Activated CD8-positive, alpha-beta T cell treated with anti-CD3 and anti-CD28 coated beads for 36 hours (primary cell): Measurements from ENCODE around the gene SAMD10. TPM values are rescaled to one million over a fixed set of nuclear protein-coding genes. Genes with fewer than 3 reads are reported as not detected.
"Not testable (repeated sequence)": the region's sequence is repeated elsewhere in the genome, so short reads cannot be mapped to it uniquely, and the experiment has no call there.

Experiments
- ATAC-seq: fragments of 200-7000 bp; cut with Tn5 transposase; one replicate; pipeline ENCODE4 v1.10.0; 2021; ENCODE audit warnings: mild to moderate bottlenecking, moderate library complexity
- CTCF ChIA-PET: fragments of 350-600 bp; sonication (Branson Sonifier 250); formaldehyde crosslinking; loops from one replicate; lab custom pipeline; 2021; ENCODE audit warnings: antibody characterized with exemption; lab: Charles Lee
- POLR2A ChIA-PET: fragments of 350-600 bp; sonication (Branson Sonifier 250); formaldehyde crosslinking; loops from one replicate; lab custom pipeline; 2021; ENCODE audit warnings: antibody characterized with exemption; lab: Charles Lee
- DNase-seq: peaks from one replicate; pipeline ENCODE4 v3.0.0-alpha.2; 2020
- H3K27ac Mint-ChIP-seq: one replicate; pipeline ENCODE4 v1.8.0; 2021; ENCODE audit warnings: mild to moderate bottlenecking, mixed read lengths
- H3K27me3 Mint-ChIP-seq: one replicate; pipeline ENCODE4 v1.8.0; 2021; ENCODE audit warnings: mixed read lengths
- H3K36me3 Mint-ChIP-seq: one replicate; pipeline ENCODE4 v1.8.0; 2021; ENCODE audit warnings: low read depth, mixed read lengths
- H3K4me1 Mint-ChIP-seq: one replicate; pipeline ENCODE4 v1.8.0; 2021; ENCODE audit warnings: low read depth, mixed read lengths
- H3K4me3 Mint-ChIP-seq: one replicate; pipeline ENCODE4 v1.8.0; 2021; ENCODE audit warnings: mild to moderate bottlenecking, moderate library complexity, mixed read lengths
- H3K9me3 Mint-ChIP-seq: one replicate; pipeline ENCODE4 v1.8.0; 2021; ENCODE audit warnings: mixed read lengths
- CTCF ChIP-seq: fragments of 200-600 bp; IDR thresholded peaks from one replicate; pipeline ENCODE4 v1.8.0; 2022; ENCODE audit warnings: antibody characterized with exemption, mild to moderate bottlenecking
- intact Hi-C: fragments of 100-400 bp; cut with micrococcal nuclease; formaldehyde crosslinking; loops from one replicate; pipeline ENCODE4 v1.10.0; 2022
- total RNA-seq, 2 experiments: library from RNA; stranded (reverse); gene quantifications; one replicate each; pipeline ENCODE4 v1.2.3, GENCODE V29; 2021

SAMD10 gene
- total RNA-seq, 2 experiments from 2014 or later, result 17.4 to 17.5 TPM

GRCh38 chr20:63933646-63934045 is 45.8 kb downstream of the SAMD10 start:
- H3K9me3 Mint-ChIP-seq, result no peaks in the 10 kb centered on the region
- ATAC-seq (no peak), DNase-seq (no peak)
- peaks cover 38% of the 10 kb centered on the region for H3K36me3 Mint-ChIP-seq
- H3K27me3 Mint-ChIP-seq, result no peaks in the 10 kb centered on the region
- TF ChIP-seq CTCF, result no peak
- POLR2A ChIA-PET, result interaction anchor here (0.9 kb wide), 1 partner anchor 9 kb away, joined by 4 read pairs; no protein-coding TSS in a partner anchor
- CTCF ChIA-PET, result interaction anchor here (1.0 to 1.4 kb wide), 2 partner anchors 24 to 35 kb away, joined by 4 to 5 read pairs; no protein-coding TSS in a partner anchor
- no peak overlapping the region for H3K4me3 Mint-ChIP-seq
- H3K4me1 Mint-ChIP-seq, result no peaks in the 10 kb centered on the region
- intact Hi-C loops, result no loop called here
- H3K27ac Mint-ChIP-seq, result no peak overlapping the region

GRCh38 chr20:63932606-63933160 is 46.8 kb downstream of the SAMD10 start:
- CTCF ChIA-PET, result interaction anchor here (1.4 kb wide), 1 partner anchor 36 kb away, joined by 4 read pairs; no protein-coding TSS in a partner anchor
- no peak for ATAC-seq
- Mint-ChIP-seq H3K4me3 (no peak overlapping the region), H3K36me3 (peaks cover 45% of the 10 kb centered on the region), H3K9me3 (no peaks in the 10 kb centered on the region), H3K4me1 (no peaks in the 10 kb centered on the region), H3K27ac (no peak overlapping the region), H3K27me3 (no peaks in the 10 kb centered on the region)
- intact Hi-C loops, result no loop called here
- no peak for TF ChIP-seq CTCF
- POLR2A ChIA-PET, result interaction anchor here (0.9 to 1.0 kb wide), 2 partner anchors 10 kb away, joined by 3 to 4 read pairs; no protein-coding TSS in a partner anchor
- DNase-seq, result no peak

GRCh38 chr20:63931735-63932134 is 47.7 kb downstream of the SAMD10 start:
- ATAC-seq (no peak), DNase-seq (no peak)
- Mint-ChIP-seq H3K4me3 (no peak overlapping the region), H3K36me3 (peaks cover 45% of the 10 kb centered on the region), H3K27ac (no peak overlapping the region), H3K9me3 (no peaks in the 10 kb centered on the region), H3K4me1 (no peaks in the 10 kb centered on the region), H3K27me3 (no peaks in the 10 kb centered on the region)
- TF ChIP-seq CTCF, result no peak
- intact Hi-C loops, result no loop called here
- CTCF ChIA-PET, result interaction anchor here (1.3 kb wide), 1 partner anchor 107 kb away, joined by 3 read pairs; no protein-coding TSS in a partner anchor
- POLR2A ChIA-PET, result interaction anchor here (1.0 kb wide), 1 partner anchor 9 kb away, joined by 3 read pairs; no protein-coding TSS in a partner anchor

- no peak for ATAC-seq
- no peak for DNase-seq
- no peak overlapping the region for H3K27ac Mint-ChIP-seq
- intact Hi-C loops, result no loop called here
- ChIA-PET CTCF (interaction anchor here (1.3 kb wide), 1 partner anchor 108 kb away, joined by 3 read pairs; no protein-coding TSS in a partner anchor), POLR2A (no interaction called here)
- H3K27me3 Mint-ChIP-seq, result no peaks in the 10 kb centered on the region
- TF ChIP-seq CTCF, result no peak
- no peaks in the 10 kb centered on the region for H3K4me1 Mint-ChIP-seq
- H3K9me3 Mint-ChIP-seq, result no peaks in the 10 kb centered on the region
- no peak overlapping the region for H3K4me3 Mint-ChIP-seq
- H3K36me3 Mint-ChIP-seq, result peaks cover 44% of the 10 kb centered on the region
Measured at GRCh38 chr20:63930971-63931553, 48.4 kb downstream of the SAMD10 start.

- CTCF ChIA-PET, ATAC-seq: not testable (repeated sequence)
Measured at GRCh38 chr20:63929473-63929883, 50.0 kb downstream of the SAMD10 start.

More at GRCh38 chr20:63929473-63929883, 50.0 kb downstream of the SAMD10 start:
- H3K4me3 Mint-ChIP-seq, DNase-seq, intact Hi-C loops, POLR2A ChIA-PET, H3K9me3 Mint-ChIP-seq, H3K27me3 Mint-ChIP-seq, H3K4me1 Mint-ChIP-seq, H3K27ac Mint-ChIP-seq: not testable (repeated sequence)
- peaks cover 34% of the 10 kb centered on the region for H3K36me3 Mint-ChIP-seq
